ENCODE data around the gene GSTA1.
"Not testable (repeated sequence)": the region's sequence is repeated elsewhere in the genome, so short reads cannot be mapped to it uniquely, and the experiment has no call there.

The GSTA1 gene

GRCh38 chr6:52757651-52758338 is 45.8 kb downstream of the GSTA1 start:
- DNase-seq (ENCODE audit: low spot score), result not testable (repeated sequence)

- DNase-seq (ENCODE audit: low spot score), result no peak
These were observed 49.2 kb downstream of the GSTA1 start for GRCh38 chr6:52754443-52754842.

GRCh38 chr6:52753137-52753536 is 50.5 kb downstream of the GSTA1 start:
- DNase-seq (ENCODE audit: low spot score), result not testable (repeated sequence)

GRCh38 chr6:52752310-52752709 is 51.3 kb downstream of the GSTA1 start:
- DNase-seq (ENCODE audit: low spot score), result no peak

- no peak for DNase-seq (ENCODE audit: low spot score)
These were observed 54.0 kb downstream of the GSTA1 start for GRCh38 chr6:52749556-52750152.

- not testable (repeated sequence) for DNase-seq (ENCODE audit: low spot score)
These were observed 56.3 kb downstream of the GSTA1 start for GRCh38 chr6:52747301-52747700.

GRCh38 chr6:52746213-52746612 is 57.4 kb downstream of the GSTA1 start:
- no peak for DNase-seq (ENCODE audit: low spot score)

- DNase-seq (ENCODE audit: low spot score), result no peak
These were observed 57.8 kb downstream of the GSTA1 start for GRCh38 chr6:52745764-52746201.

GRCh38 chr6:52741872-52742271 is 61.7 kb downstream of the GSTA1 start:
- DNase-seq (ENCODE audit: low spot score), result no peak

Measured in globus pallidus (tissue), 1 donor.